Stimulated activated CD8-positive, alpha-beta memory T cell treated with anti-CD3 and anti-CD28 coated beads, Interleukin-12 subunit alpha, Interleukin-12 subunit beta, amount 100 ng/mL, for 1 hour (primary cell): ENCODE measurements around the gene MGMT.

Experiments
- DNase-seq: peaks from one replicate; pipeline ENCODE4 v3.0.0-alpha.2; 2020; ENCODE audit warnings: low read depth

MGMT gene

DNA sequence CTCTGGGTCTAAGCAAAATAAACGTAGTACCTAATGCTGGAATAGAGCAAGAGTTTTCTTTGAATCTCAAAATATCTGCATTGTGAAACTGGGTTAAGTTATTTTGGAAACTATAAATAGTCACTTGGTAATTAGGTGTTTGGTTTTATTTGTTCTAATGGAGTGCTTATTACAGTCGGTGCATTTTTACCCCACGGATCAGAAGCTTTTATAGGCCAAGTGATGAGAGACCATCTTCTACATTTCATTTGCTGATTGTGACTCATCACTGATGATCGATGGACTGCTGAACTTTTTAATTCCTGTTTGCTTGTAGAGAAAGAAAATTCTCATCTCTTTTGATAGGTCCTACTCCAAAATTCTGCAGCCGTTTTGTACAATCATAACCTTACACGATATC is 28.2 kb downstream of the MGMT start:
- no peak for DNase-seq

DNA sequence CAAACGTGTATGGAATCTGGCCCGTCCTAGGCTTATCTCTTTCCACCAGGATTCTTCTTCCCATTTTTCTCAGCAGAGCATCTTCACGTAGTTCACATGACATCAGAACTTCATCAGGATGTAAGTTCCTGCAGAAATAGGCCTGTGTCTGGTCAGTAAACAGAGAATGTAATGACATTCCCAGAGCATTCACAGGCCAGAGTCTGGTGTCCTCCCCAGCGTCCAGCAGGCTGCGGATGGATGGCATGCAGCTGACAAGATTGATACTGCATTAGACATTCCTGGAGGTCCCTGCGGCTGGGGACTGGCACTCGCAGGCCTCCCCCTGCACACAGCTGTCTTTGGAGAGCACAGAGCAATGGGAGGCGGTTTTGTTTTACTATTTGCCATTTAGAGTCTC is 28.7 kb downstream of the MGMT start:
- no peak for DNase-seq

DNA sequence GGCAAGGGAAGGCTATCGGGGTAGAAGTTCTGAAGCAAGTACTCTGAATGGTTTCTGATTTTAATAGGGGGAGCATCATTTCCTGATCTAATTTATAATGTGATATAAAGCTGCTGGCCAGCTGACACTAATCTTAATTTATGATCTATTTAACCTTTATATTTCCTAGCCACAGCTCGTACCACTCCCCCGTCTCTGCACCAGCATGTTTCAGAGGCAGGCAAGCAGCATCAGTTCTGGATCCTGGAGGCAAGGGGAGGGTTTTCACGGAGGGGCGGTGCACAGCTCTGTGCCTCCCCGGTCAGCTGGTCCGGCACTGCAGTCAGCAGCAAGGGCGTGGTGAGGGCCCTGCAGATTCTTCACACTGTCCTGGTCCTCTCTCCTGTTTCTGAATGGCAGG is 30.0 kb downstream of the MGMT start:
- no peak for DNase-seq

DNA sequence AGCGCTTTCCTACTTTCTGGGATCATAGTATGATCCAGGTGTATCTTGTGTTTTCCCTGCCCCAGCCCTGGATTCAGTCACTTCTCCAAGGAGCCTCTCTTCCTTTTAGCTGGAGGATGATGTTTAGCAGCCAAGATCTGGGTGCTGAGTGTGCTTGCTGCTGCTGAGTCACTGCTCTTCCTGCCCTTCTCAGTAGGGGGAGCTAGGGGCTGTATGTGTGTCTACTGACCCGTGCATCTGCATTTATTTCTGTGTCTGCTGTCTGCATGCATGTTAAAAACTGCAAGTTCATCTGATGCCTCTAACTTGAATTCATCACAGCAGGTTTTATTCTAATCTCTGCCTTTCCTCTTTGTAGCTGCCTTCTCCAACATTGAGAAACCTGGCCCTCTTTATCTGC is 31.6 kb downstream of the MGMT start:
- no peak for DNase-seq

DNA sequence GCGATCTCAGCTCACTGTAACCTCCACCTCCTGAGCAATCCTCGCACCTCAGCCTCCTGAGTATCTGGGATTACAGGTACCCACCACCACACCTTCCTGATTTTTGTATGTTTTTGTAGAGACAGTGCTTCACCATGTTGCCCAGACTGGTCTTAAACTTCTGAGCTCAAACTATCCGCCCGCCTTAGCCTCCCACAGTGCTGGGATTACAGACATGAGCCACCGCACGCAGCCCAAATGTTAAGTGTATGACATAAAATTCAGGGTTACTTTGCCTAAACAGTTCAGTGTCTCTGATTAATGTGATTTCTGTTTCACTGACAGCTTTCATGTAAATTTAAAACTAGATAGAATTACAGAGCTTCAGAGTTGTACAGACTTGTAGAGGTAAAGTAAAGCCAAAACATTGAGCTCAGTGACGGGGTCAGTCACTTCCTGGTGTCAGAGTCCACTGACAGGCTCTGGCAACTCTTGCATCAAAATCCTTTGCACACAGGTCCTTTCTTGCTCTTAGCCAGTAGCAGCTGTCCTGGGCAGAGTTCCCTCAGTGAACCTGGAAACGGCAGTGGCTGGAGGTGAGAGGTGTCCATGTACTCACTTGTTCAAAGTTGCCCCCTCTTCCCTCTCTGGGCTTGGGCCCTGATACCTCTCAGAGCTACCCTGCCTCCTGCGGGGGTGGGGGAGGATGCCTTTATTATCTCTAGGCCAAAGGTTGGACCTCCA is 33.7 kb downstream of the MGMT start:
- no peak for DNase-seq

DNA sequence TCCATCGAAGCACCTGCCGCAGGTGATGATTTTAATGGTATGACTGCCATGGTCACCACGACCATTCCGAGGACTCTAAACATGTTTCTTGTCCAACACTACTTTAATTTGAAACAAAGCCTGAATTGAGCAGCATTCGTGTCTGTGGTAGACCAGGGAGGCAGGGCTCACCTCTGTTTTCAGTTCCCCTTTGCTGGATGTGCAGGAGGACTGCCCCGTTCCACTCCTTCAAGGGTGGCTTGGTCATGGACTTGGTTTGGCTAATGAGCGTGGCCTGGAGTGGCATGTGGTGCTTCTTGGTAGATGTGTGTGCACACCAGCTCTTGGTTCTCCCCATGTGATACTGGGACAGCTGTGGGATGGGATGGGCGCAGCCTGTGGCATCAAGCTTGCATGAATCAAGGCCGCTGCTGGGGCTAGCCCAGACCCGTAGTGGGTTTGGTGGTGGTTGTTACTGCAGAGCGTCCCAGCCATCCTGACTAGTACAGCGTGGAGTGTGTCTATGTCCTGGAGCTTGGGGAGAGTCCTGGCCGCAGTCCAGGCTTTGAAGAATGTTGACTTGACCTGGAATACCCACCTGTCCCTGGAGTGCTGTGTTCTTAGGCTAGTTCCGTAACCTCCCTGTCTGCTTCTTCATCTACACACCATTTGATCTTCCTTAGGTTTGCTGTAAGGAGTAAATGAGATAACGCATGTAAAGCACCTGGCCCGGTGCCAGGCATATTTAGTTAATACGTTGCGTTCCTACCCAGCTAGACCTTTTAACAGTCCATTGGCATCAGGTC is 34.8 kb downstream of the MGMT start:
- DNase-seq: no peak

DNA sequence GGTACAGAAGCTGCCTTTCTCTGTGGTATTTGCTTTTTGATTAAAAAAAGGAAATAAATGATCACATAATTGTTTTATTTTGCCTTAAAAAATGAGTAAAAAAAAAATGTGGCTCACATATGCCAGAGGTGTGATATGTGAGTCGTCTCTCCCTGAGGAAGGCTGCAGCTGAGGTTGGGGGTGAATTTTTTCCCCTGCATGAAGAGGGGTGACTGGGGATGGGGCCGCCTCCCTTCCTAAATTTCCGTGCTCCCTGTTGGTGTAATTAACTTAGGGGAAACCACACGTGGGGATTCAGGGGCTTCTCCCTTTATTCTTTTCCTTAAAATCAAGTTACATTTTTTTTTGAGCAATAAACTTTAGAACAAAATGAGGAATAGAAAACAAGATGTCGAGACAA is 35.4 kb downstream of the MGMT start:
- DNase-seq: no peak

DNA sequence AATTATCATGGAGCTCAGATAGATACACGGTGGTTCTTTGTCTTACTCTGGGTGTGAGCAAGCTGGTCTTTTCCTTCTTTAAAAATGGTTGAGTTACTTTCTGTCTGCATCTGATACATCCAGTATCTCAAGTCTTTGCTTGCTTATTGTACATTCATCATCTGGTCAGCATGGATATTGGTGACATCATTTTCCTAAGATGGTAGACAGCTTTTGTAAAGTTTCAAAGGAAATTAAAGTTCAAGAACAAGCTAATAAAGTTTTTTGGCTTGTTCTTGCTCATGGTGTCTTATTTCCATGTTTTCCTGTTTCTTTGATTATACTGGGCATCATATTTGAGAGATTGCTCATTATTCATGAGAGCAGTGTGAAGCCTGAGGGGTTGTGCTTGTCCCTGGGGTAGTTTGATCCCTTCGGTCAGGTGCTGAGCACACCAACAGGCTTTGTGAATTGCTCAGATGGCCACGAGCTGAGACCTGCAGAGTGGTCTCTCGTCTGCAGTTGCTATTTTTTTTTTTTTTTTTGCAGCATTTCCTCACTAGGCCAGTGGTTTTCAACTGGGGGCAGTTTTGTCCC is 38.5 kb downstream of the MGMT start:
- no peak for DNase-seq

DNA sequence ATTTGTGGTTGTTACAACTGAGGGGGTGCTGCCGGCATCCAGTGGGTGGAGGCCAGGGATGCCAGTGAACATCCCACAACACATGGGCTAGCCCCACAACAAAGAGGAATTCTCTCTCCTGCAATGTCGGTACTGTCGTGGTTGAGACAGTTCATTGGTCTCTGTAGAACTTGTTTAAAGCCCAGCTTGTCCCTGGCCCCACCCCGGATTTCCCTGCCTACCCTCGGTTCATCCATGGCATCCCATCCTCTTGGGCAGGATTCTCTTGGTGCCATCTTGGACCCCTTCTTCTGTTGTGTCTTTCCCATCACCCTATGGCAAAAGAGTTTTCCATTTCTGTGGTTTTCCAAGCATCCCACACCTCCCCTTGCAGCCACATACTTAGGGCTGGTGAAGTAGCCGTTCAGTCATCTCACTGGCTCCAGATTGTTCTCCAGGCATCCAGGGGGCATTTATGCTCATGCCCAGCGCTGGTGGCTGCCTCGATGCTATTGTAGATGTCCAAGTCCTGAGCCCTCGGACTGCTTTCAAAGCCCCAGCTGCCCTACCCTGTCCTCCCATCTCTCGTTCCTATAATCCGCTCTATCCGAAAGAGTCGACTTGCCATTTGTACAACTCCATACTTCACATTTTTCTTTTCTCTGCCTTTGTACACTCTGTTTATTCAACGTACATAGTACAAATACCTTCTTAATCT is 39.2 kb downstream of the MGMT start:
- no peak for DNase-seq

DNA sequence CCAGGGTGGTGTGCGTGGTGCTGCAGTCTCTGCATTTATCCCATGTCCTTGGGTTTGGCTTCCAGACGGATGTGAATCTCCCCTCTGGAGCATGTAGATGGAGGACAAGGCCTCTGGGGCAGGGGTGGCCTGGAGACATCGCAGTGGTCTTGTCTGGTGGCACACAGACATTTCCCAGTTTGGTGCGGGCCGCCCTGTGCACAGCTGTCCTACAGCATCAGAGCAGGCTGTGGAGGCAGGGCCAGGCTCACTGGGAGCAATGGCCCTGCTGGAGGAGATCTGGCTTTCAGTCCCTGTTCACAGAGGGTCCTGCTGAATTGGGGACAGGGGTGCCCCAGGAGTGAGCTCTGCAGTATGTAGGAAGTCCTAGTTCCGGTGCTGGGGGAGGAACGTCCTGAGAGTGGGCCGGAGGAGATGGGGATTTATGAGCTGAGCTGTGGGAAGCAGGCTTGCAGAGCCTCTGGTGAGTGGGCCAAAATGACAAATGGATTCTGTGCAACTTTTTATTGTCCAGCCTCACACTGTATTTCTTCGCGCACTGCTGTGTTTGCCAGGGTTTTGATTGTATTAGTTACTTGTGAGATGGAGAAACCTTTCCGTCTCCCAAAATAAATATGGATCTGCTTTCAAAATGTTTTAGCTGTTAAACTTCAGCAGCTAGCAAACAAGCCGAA is 40.3 kb downstream of the MGMT start:
- no peak for DNase-seq

DNA sequence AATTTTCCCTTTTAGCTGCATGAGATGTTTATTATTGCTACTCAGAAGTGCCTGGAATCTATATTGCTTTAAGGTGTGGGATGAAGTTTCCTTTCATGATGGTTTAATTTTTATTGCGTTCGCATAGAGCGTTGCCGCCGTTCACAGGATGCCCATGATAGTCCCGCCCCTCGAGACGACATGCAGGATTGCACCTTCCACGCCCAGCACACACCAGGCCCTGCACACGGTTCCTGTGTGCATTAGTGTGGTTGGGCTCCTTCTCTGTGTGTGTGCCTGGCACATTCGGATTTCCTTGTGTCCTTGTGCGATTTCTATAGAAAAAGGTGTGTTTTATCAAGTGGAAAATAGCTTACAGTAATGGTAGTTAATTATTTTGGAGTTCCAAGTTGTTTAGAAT is 42.1 kb downstream of the MGMT start:
- no peak for DNase-seq

DNA sequence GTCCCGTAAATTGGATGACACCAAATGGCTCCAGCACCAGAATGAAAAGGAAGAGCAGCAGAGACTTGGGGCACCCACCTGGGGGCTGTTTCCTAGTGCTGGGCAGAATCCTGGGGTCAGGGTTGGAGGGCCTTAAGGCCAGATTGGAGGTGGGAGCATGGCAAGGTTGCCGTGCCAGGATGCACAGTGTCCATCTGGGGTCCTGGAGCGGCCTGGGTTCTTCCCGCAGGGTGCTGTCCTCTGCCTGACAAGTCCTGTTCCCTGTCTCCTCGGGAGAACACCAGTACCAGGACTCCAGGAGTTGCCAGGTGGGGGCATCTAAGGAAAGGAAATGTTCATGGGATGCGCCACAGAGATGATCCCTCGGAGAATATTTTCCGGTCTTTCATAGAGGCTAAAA is 42.8 kb downstream of the MGMT start:
- DNase-seq: no peak

DNA sequence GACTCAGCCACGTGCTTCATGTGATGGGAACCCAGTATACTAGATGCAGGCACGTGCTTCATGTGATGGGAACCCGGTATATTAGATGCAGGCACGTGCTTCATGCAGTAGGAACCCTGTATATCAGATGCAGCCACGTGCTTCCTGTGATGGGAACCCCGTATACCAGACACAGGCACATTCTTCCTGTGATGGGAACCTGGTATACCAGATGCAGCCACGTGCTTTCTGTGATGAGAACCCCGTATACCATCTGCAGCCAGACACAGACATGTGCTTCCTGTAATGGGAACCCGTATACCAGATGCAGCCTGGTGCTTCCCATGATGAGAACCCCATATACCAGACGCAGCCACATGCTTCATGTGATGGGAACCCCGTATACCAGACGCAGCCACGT is 44.0 kb downstream of the MGMT start:
- DNase-seq: no peak

DNA sequence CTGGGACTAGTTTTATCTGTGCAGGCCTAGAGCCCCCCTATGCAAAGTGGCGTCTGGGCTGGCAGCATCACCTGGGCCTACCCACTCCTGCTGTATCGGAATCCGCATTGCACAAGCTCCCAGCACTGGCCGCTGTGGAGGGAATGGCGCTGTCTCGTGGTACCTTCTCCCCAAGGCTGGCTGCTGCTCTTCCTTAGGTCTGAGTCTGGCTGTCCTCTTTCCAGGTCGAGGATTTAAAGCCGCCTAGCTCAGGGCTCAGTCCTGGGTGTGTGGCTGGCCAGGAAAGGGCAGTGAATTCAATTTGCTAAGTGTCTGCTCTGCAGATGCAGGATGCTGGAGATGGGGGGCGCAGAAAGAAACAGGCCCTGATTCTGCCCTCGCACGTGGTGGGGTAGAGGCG is 44.7 kb downstream of the MGMT start:
- no peak for DNase-seq

DNA sequence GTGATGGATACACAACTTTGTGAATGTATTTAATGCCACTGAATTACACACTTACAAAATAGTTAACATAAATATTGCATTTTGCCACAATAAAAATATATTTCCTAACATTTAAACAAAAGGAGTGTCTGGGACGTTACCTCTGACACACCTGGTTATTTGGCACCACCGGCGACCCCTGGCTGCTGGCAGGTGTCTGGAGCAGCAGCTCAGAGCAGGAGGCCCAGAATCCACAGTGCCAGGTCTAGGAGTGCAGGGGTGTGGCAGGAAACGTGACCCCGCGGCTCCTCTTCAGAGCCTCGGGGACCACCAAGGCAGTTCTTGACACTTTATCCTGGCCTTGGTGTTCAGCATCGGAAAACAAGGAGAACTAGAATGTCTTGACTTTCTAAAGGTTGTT is 46.3 kb downstream of the MGMT start:
- DNase-seq: no peak

DNA sequence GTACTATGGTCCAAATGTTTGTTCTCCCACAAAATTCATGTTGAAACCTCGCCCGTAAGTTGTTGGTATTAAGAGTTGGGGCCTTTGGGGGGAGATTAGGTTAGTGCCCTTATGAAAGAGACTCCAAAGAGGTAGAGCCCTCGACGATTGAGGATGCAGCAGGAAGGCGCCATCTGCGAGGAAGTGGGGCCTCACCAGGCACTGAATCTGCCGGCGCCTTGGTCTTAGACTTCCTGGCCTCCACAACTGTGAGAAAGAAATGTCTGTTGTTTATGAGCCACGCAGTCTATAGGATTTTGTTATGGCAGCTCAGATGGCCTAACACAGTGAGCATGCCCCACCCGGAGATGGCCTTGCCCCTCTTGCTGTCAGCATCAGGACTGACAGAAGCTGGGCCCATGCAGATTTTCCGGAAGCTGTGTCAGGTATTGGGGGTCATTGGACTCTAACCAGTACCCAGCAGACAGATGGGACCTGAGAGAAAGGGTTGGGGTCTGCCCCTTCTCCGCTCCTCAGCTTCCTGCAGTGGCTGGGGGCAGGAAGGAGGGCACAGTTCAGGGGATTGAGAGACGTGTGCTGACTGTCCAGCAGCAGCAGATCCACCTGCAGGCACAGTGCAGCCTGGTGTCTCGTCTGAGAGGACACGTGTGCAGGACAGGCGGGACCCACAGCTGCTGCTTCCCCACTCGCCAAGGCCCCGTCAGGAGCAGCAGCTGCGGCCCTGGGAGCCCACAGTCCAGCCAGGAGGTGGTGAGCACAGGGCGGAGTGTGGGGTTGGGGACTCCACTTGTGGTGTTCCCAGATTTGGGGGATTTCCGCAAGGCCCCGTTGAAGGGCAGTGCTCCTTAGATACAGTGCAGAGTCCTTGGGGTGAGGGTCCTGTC is 47.8 kb downstream of the MGMT start:
- no peak for DNase-seq

DNA sequence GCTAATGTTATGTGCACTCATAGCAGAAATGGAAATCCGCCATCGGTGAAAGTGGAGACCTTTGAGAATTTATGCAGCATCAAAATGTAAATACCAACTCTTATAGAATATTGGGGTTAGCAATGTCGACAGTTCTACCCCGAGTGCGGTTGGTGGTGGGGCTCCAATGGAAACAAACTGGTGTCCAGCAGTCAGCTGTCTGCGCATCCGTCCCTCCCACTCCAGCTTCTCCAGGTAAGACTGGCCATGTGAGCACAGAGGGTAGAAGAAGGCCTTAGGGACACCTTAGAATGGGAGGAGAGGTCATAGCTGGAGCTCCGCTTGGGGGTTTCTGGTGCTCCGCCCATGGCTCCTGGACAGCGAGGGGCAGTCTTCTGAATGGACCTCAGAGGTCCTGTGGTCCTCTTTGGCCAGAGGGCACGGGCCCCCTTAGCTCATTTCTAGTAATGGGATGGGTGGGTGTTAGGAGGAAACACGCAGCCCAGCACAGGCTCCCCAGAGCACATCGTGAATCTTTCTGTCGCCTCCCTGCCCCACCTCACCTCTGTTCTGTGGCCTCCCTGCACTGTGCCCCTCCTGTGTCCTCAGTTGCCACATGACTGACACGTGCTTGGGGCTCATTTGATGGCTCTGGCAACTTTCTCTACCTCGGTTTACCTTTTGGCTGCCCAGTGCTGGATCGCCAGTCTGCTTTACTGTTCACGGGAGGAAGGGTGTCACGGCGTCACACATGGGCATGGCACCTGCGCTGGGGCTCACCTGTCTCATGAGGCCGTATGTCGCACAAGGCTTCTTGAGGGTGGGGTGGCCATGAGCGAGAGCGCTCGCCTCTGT is 50.0 kb downstream of the MGMT start:
- no peak for DNase-seq

DNA sequence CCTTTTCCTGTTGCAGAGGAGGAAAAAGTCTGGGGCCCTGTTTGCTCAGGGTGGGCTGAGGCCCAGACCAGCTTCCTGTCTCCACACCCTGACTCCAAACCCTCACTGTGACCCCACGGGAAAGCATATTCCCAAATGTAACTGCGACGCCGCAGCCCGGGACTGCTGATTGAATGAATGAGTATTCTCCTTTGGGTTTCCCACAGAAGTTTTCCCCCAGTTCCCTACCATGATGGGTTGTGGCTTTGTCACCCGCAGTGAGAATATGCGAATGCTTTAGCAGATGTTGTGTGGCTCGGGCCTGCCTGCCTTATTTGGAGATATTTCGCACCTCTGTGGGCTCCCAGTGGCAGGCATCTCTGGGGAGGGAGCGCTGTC is 50.6 kb downstream of the MGMT start:
- DNase-seq: peak; percentile 20

DNA sequence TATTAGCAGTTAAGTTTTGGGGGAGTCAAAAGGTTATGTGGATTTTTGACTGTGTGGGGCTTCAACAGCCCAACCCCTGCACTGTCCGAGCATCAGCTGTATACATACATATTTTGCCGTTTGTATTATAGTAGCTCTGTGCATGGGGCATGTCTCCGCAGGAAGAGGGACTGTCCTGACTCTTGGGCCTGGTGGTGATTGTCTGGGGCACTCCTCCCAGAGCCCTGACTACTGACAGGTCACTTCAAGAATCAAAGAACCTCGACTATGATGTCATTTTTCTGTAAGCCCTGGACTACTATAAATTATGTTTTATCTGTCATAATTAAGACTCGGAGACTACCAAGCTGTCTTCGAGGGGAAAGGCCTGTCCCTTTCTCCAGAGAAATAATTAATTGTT is 51.8 kb downstream of the MGMT start:
- DNase-seq: no peak

DNA sequence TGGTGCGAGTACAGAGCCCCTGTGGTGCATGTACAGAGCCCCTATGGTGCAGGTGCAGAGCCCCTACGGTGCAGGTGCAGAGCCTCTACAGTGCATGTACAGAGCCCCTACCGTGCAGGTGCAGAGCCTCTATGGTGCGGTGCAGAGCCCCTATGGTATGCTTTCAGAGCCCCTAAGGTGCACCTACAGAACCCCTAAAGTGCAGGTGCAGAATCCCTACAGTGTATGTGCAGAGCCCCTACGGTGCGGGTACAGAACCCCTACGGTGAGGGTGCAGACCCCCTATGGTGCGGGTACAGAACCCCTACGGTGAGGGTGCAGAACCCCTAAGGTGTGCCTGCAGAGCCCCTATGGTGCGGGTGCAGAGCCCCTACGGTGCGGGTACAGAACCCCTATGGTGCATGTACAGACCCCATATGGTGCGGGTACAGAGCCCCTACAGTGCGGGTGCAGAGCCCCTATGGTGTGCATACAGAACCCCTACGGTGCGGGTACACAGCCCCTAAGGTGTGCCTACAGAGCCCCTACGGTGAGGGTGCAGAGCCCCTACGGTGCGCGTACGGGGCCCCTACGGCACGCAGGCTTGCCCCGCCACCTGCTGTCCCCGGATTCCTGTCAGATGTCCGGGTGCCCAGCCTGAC is 53.5 kb downstream of the MGMT start:
- no peak for DNase-seq
